ENCODE results near the gene C12orf75. TPM values are rescaled to one million over a fixed set of nuclear protein-coding genes. Genes with fewer than 3 reads are reported as not detected.

C12orf75 gene
- total RNA-seq, 1 donor from 2014 or later: 310 TPM

DNA sequence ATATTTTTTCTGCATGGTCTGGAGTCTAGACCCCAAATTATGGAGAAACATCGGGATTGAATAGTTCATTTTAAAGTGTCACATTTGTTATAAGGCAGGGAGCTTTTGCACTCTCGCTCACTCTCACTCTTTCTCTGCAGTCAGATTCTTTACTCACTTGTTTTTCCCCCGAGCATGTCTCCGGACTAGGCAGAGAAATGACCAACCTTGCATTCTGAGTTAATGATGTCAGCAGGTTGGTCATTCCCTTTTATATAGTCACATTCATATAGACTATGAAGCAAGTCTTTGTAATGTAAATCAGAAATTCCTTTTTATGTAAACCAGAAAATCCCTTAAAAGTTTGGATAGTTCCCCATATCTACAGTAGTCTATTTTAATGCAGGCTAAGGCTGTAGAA is 4.1 kb downstream of the C12orf75 start:
- H3K27me3 Mint-ChIP-seq (ENCODE audit: low read depth): no peaks in the 10 kb centered on the region
- H3K4me1 Mint-ChIP-seq (ENCODE audit: low read depth): peaks cover 84% of the 10 kb centered on the region
- peaks cover 4% of the 10 kb centered on the region for H3K9me3 Mint-ChIP-seq (ENCODE audit: low read depth)
- H3K4me3 Mint-ChIP-seq (ENCODE audit: unreplicated experiment): peak overlapping the region; percentile 55
- H3K27ac Mint-ChIP-seq (ENCODE audit: unreplicated experiment): peak overlapping the region; percentile 91
- H3K36me3 Mint-ChIP-seq (ENCODE audit: low read depth): peaks cover 7% of the 10 kb centered on the region
- TF ChIP-seq CTCF (IDR thresholded peaks at IDR 0.05): no peak
- no peak for DNase-seq (ENCODE audit: low spot score)

GRCh38 chr12:105335856-105336255 is 5.4 kb downstream of the C12orf75 start:
- Mint-ChIP-seq H3K27ac (ENCODE audit: unreplicated experiment) (peak overlapping the region; percentile 91), H3K36me3 (ENCODE audit: low read depth) (peaks cover 13% of the 10 kb centered on the region)

DNA sequence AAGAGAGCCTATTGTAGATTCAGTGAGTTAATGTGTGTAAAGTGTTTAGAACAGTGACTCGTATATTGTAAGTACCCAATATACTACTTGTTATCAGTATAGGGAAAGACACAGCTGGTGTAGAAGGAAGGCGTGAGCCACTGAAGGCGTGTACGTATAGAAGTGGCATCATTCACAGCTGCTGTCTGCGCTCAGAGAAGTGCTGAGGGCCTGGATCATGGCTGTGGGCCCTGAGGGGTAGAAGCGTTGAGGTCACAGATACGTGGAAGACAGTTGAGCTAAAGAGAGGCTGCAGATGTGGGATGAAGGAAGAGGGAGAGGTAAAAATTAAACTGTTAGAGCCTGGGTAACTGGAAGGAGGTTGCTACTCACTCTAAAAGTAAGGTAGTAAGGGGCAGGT is 5.9 kb downstream of the C12orf75 start:
- H3K27me3 Mint-ChIP-seq (ENCODE audit: low read depth): no peaks in the 10 kb centered on the region
- TF ChIP-seq CTCF (IDR thresholded peaks at IDR 0.05): no peak
- H3K4me1 Mint-ChIP-seq (ENCODE audit: low read depth): peaks cover 93% of the 10 kb centered on the region
- H3K4me3 Mint-ChIP-seq (ENCODE audit: unreplicated experiment): no peak overlapping the region
- peaks cover 8% of the 10 kb centered on the region for H3K9me3 Mint-ChIP-seq (ENCODE audit: low read depth)
- H3K27ac Mint-ChIP-seq (ENCODE audit: unreplicated experiment): peak overlapping the region; percentile 91
- peaks cover 13% of the 10 kb centered on the region for H3K36me3 Mint-ChIP-seq (ENCODE audit: low read depth)
- no peak for DNase-seq (ENCODE audit: low spot score)

More at GRCh38 chr12:105335856-105336255, 5.4 kb downstream of the C12orf75 start:
- H3K4me1 Mint-ChIP-seq (ENCODE audit: low read depth): peaks cover 90% of the 10 kb centered on the region
- peaks cover 8% of the 10 kb centered on the region for H3K9me3 Mint-ChIP-seq (ENCODE audit: low read depth)
- no peak for TF ChIP-seq CTCF (IDR thresholded peaks at IDR 0.05)
- no peaks in the 10 kb centered on the region for H3K27me3 Mint-ChIP-seq (ENCODE audit: low read depth)
- DNase-seq (ENCODE audit: low spot score): no peak
- no peak overlapping the region for H3K4me3 Mint-ChIP-seq (ENCODE audit: unreplicated experiment)

- Mint-ChIP-seq H3K4me3 (ENCODE audit: unreplicated experiment) (no peak overlapping the region), H3K4me1 (ENCODE audit: low read depth) (peaks cover 93% of the 10 kb centered on the region), H3K9me3 (ENCODE audit: low read depth) (peaks cover 13% of the 10 kb centered on the region), H3K36me3 (ENCODE audit: low read depth) (peaks cover 15% of the 10 kb centered on the region), H3K27ac (ENCODE audit: unreplicated experiment) (peak overlapping the region; percentile 82), H3K27me3 (ENCODE audit: low read depth) (no peaks in the 10 kb centered on the region)
- no peak for DNase-seq (ENCODE audit: low spot score)
- no peak for TF ChIP-seq CTCF (IDR thresholded peaks at IDR 0.05)
Measured at GRCh38 chr12:105337391-105337790, 6.9 kb downstream of the C12orf75 start.

GRCh38 chr12:105338966-105339365 is 8.5 kb downstream of the C12orf75 start:
- Mint-ChIP-seq H3K4me3 (ENCODE audit: unreplicated experiment) (no peak overlapping the region), H3K4me1 (ENCODE audit: low read depth) (peaks cover 93% of the 10 kb centered on the region), H3K36me3 (ENCODE audit: low read depth) (peaks cover 15% of the 10 kb centered on the region), H3K9me3 (ENCODE audit: low read depth) (peaks cover 13% of the 10 kb centered on the region), H3K27ac (ENCODE audit: unreplicated experiment) (peak overlapping the region; percentile 90), H3K27me3 (ENCODE audit: low read depth) (no peaks in the 10 kb centered on the region)
- DNase-seq (ENCODE audit: low spot score): no peak
- TF ChIP-seq CTCF (IDR thresholded peaks at IDR 0.05): no peak
